Measurements from ENCODE around the gene REV1.
"Not testable (repeated sequence)": the region's sequence is repeated elsewhere in the genome, so short reads cannot be mapped to it uniquely, and the experiment has no call there.

The REV1 gene

GRCh38 chr2:99507937-99508818 is 18.4 kb upstream of the REV1 start:
- Histone ChIP-seq H3F3A (ENCODE audit: insufficient read depth) (no peaks in the 10 kb centered on the region), H3K9me2 (replicated peaks; ENCODE audit: insufficient read depth, low read length) (no peaks in the 10 kb centered on the region), H3K36me3 (ENCODE audit: low read length) (no peaks in the 10 kb centered on the region), H3K4me3 (ENCODE audit: insufficient read depth, low read length, poor library complexity, severe bottlenecking) (no peak overlapping the region), H3K9ac (ENCODE audit: low read length) (no peak overlapping the region), H4K20me1 (ENCODE audit: low read depth, low read length) (no peaks in the 10 kb centered on the region), H3K27ac (ENCODE audit: low read depth, low read length) (no peak overlapping the region), H3K9me3 (ENCODE audit: insufficient read depth, low read length) (no peaks in the 10 kb centered on the region), H3K79me2 (ENCODE audit: insufficient read depth, low read length) (no peaks in the 10 kb centered on the region), H3K4me2 (ENCODE audit: low read depth, low read length, poor library complexity, severe bottlenecking) (no peak overlapping the region), H3K27me3 (ENCODE audit: low read length) (no peaks in the 10 kb centered on the region), H2AFZ (ENCODE audit: low read depth, low read length, severe bottlenecking) (no peak overlapping the region)
- TF ChIP-seq, protein P1, sequence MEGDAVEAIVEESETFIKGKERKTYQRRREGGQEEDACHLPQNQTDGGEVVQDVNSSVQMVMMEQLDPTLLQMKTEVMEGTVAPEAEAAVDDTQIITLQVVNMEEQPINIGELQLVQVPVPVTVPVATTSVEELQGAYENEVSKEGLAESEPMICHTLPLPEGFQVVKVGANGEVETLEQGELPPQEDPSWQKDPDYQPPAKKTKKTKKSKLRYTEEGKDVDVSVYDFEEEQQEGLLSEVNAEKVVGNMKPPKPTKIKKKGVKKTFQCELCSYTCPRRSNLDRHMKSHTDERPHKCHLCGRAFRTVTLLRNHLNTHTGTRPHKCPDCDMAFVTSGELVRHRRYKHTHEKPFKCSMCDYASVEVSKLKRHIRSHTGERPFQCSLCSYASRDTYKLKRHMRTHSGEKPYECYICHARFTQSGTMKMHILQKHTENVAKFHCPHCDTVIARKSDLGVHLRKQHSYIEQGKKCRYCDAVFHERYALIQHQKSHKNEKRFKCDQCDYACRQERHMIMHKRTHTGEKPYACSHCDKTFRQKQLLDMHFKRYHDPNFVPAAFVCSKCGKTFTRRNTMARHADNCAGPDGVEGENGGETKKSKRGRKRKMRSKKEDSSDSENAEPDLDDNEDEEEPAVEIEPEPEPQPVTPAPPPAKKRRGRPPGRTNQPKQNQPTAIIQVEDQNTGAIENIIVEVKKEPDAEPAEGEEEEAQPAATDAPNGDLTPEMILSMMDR (IDR thresholded peaks at IDR 0.05; ENCODE audit: insufficient read depth, low read length, poor library complexity, severe bottlenecking): no peak
- TF ChIP-seq EZH2phosphoT487 (conservative IDR thresholded peaks at IDR 0.05; ENCODE audit: low read length): no peak

DNA sequence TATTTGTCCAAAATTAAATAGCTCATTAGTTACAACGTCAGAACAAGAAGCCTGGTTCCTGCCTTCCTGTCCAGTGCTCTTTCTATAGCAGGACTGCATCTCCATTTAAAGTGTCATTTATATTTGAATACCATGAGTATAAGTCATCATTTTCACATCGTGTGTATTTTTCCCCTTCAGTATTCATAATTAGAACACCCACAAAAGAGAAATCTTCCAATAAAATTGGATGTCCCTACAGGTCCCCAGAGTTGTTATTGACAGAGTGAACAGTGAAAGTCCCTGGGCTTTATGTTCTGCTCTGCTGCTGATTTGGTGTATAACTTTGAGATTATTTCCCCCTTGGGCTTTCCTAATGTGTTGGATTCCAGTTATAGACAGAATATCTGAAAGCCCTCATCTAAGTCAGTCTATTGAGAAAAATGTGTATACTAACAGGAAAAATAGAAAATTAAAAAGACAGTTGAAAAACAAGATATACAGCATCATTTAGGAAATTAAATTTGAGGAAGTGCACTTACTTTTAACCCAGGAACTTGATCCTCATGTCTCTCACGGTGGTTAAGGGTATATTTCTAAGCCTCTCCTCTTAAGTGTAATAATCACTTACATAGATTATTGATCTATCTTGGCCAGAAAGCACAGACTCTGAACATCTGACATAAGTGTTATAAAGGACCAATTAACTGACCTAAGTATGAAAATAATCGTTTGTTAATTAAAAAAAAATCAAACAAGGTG is 15.2 kb upstream of the REV1 start:
- Histone ChIP-seq H3F3A (ENCODE audit: insufficient read depth) (no peaks in the 10 kb centered on the region), H3K79me2 (ENCODE audit: insufficient read depth, low read length) (no peaks in the 10 kb centered on the region), H3K27me3 (ENCODE audit: low read length) (no peaks in the 10 kb centered on the region), H2AFZ (ENCODE audit: low read depth, low read length, severe bottlenecking) (no peak overlapping the region), H3K9me2 (replicated peaks; ENCODE audit: insufficient read depth, low read length) (no peaks in the 10 kb centered on the region), H3K36me3 (ENCODE audit: low read length) (no peaks in the 10 kb centered on the region), H3K27ac (ENCODE audit: low read depth, low read length) (no peak overlapping the region), H3K9ac (ENCODE audit: low read length) (no peak overlapping the region), H3K4me2 (ENCODE audit: low read depth, low read length, poor library complexity, severe bottlenecking) (no peak overlapping the region), H3K9me3 (ENCODE audit: insufficient read depth, low read length) (no peaks in the 10 kb centered on the region), H4K20me1 (ENCODE audit: low read depth, low read length) (no peaks in the 10 kb centered on the region), H3K4me3 (ENCODE audit: insufficient read depth, low read length, poor library complexity, severe bottlenecking) (no peak overlapping the region)
- TF ChIP-seq EZH2phosphoT487 (conservative IDR thresholded peaks at IDR 0.05; ENCODE audit: low read length): no peak
- TF ChIP-seq, protein P1 (IDR thresholded peaks at IDR 0.05; ENCODE audit: insufficient read depth, low read length, poor library complexity, severe bottlenecking): no peak

DNA sequence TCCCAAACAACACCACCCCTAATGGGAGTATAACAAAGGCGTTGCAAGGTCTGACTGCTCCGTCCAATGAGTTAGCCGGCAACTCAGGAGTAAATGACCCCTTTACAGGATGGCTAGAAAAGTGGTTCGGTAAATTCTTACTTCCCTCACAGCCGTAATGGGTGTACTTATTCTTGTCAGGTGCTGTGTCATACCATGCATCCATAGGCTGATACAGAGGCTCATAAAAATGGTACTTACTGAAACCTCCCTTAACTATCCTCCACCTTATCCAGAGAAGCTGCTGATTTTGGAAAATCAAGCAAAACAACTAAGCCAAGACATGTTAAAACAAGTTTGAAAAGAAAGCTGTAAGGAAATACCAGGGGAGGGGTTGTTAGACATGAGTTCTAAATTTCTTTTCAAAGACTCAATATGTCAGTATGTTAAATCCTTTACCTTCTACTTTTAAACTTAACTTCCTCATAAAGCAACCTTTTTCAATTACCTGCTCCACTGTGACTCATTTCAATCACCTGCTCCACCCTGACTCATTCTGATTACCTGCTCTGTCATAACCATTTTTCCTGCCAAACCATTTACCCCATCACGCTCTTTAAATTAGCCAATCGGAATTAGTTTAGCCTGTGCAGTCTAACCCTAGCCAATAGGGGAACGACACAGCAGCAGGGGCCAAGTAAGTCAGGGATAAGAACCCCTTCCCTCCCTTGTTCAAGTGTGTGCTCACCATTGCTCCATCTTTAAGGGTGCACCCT is 14.0 kb upstream of the REV1 start:
- H2AFZ ChIP-seq (ENCODE audit: low read depth, low read length, severe bottlenecking); H3F3A ChIP-seq (ENCODE audit: insufficient read depth): not testable (repeated sequence)

More for the DNA sequence above, 14.0 kb upstream of the REV1 start:
- not testable (repeated sequence) for H3K27me3 ChIP-seq (ENCODE audit: low read length); H3K4me2 ChIP-seq (ENCODE audit: low read depth, low read length, poor library complexity, severe bottlenecking); H3K9me2 ChIP-seq (replicated peaks; ENCODE audit: insufficient read depth, low read length); H3K27ac ChIP-seq (ENCODE audit: low read depth, low read length); H3K79me2 ChIP-seq (ENCODE audit: insufficient read depth, low read length); H3K9me3 ChIP-seq (ENCODE audit: insufficient read depth, low read length); H4K20me1 ChIP-seq (ENCODE audit: low read depth, low read length); H3K4me3 ChIP-seq (ENCODE audit: insufficient read depth, low read length, poor library complexity, severe bottlenecking); H3K9ac ChIP-seq (ENCODE audit: low read length); H3K36me3 ChIP-seq (ENCODE audit: low read length)

Data from SU-DHL-6 (cell line).